ENCODE results near the gene KRTAP9-2.
"Not testable (repeated sequence)": the region's sequence is repeated elsewhere in the genome, so short reads cannot be mapped to it uniquely, and the experiment has no call there.

KRTAP9-2 gene

GRCh38 chr17:41184480-41184961, 41.9 kb upstream of the KRTAP9-2 start, which contains the start of gene KRTAP4-1:
KRTAP4-1 (minus strand) TSS chr17:41184911; CDS start chr17:41184854, 57 bp downstream.
- H3K4me3 ChIP-seq (ENCODE audit: low read length), result no peak within 1 kb of the TSS
- H3K4ac ChIP-seq (ENCODE audit: low read depth, low read length), result no peak within 1 kb of the TSS
- no peak within 1 kb of the TSS for H3K18ac ChIP-seq (ENCODE audit: low read length)
- no CpG with 5 or more reads among the region's 9 CpGs for WGBS (ENCODE audit: extremely low coverage, insufficient coverage, low lambda C conversion rate)
- no peaks in the 10 kb centered on the region for H3K79me2 ChIP-seq (ENCODE audit: control insufficient read depth, insufficient read depth, low read length)
- no peak within 1 kb of the TSS for H3K56ac ChIP-seq (ENCODE audit: low read length)
- no peaks in the 10 kb centered on the region for H3K36me3 ChIP-seq (ENCODE audit: control insufficient read depth, insufficient read depth, low read length)
- no peaks in the 10 kb centered on the region for H3K4me1 ChIP-seq (ENCODE audit: control insufficient read depth, low read depth, low read length)
- H3K27me3 ChIP-seq (ENCODE audit: insufficient read depth, low read length, poor library complexity), result no peaks in the 10 kb centered on the region
- no peak within 1 kb of the TSS for H2BK120ac ChIP-seq (ENCODE audit: low read depth, low read length)
- no peak within 1 kb of the TSS for H2BK15ac ChIP-seq (replicated peaks; ENCODE audit: low read depth)
- H4K5ac ChIP-seq (ENCODE audit: low read length), result no peak within 1 kb of the TSS
- H2BK5ac ChIP-seq (ENCODE audit: low read length), result no peak within 1 kb of the TSS
- no peak within 1 kb of the TSS for H4K8ac ChIP-seq (ENCODE audit: low read depth, low read length)
- no peaks in the 10 kb centered on the region for H3K79me1 ChIP-seq (ENCODE audit: low read length)
- no peak within 1 kb of the TSS for H3K23ac ChIP-seq (ENCODE audit: low read length)
- H3K4me2 ChIP-seq (ENCODE audit: low read length), result no peak within 1 kb of the TSS
- no peak within 1 kb of the TSS for H3K9ac ChIP-seq (ENCODE audit: low read length)
- DNase-seq, result no peak
- no peak within 1 kb of the TSS for H3K27ac ChIP-seq (ENCODE audit: low read depth, low read length)
- no peak within 1 kb of the TSS for H2AK5ac ChIP-seq (ENCODE audit: low read length)

- Histone ChIP-seq H4K8ac (ENCODE audit: low read depth, low read length) (no peak overlapping the region), H2BK15ac (replicated peaks; ENCODE audit: low read depth) (no peak overlapping the region), H2AK5ac (ENCODE audit: low read length) (no peak overlapping the region), H3K4me2 (ENCODE audit: low read length) (no peak overlapping the region), H3K23ac (ENCODE audit: low read length) (no peak overlapping the region), H3K56ac (ENCODE audit: low read length) (no peak overlapping the region), H2BK120ac (ENCODE audit: low read depth, low read length) (no peak overlapping the region), H3K9ac (ENCODE audit: low read length) (no peak overlapping the region), H3K36me3 (ENCODE audit: control insufficient read depth, insufficient read depth, low read length) (no peaks in the 10 kb centered on the region), H4K5ac (ENCODE audit: low read length) (no peak overlapping the region), H3K4me1 (ENCODE audit: control insufficient read depth, low read depth, low read length) (no peaks in the 10 kb centered on the region), H3K27me3 (ENCODE audit: insufficient read depth, low read length, poor library complexity) (no peaks in the 10 kb centered on the region), H2BK5ac (ENCODE audit: low read length) (no peak overlapping the region), H3K4me3 (ENCODE audit: low read length) (no peak overlapping the region), H3K79me1 (ENCODE audit: low read length) (no peaks in the 10 kb centered on the region), H3K79me2 (ENCODE audit: control insufficient read depth, insufficient read depth, low read length) (no peaks in the 10 kb centered on the region), H3K18ac (ENCODE audit: low read length) (no peak overlapping the region), H3K27ac (ENCODE audit: low read depth, low read length) (no peak overlapping the region), H3K4ac (ENCODE audit: low read depth, low read length) (no peak overlapping the region)
- no peak for DNase-seq
- no CpG with 5 or more reads among the region's 1 CpG for WGBS (ENCODE audit: extremely low coverage, insufficient coverage, low lambda C conversion rate)
Observed at GRCh38 chr17:41185001-41185400, 41.4 kb upstream of the KRTAP9-2 start.

GRCh38 chr17:41186872-41187271, 39.6 kb upstream of the KRTAP9-2 start:
- DNase-seq, result no peak
- Histone ChIP-seq H3K79me2 (ENCODE audit: control insufficient read depth, insufficient read depth, low read length) (no peaks in the 10 kb centered on the region), H3K27me3 (ENCODE audit: insufficient read depth, low read length, poor library complexity) (no peaks in the 10 kb centered on the region), H3K9ac (ENCODE audit: low read length) (no peak overlapping the region), H3K4me2 (ENCODE audit: low read length) (no peak overlapping the region), H2BK5ac (ENCODE audit: low read length) (no peak overlapping the region), H3K79me1 (ENCODE audit: low read length) (no peaks in the 10 kb centered on the region), H3K56ac (ENCODE audit: low read length) (no peak overlapping the region), H2BK120ac (ENCODE audit: low read depth, low read length) (no peak overlapping the region), H3K23ac (ENCODE audit: low read length) (no peak overlapping the region), H3K27ac (ENCODE audit: low read depth, low read length) (no peak overlapping the region), H2AK5ac (ENCODE audit: low read length) (no peak overlapping the region), H3K36me3 (ENCODE audit: control insufficient read depth, insufficient read depth, low read length) (no peaks in the 10 kb centered on the region), H4K8ac (ENCODE audit: low read depth, low read length) (no peak overlapping the region), H3K4me3 (ENCODE audit: low read length) (no peak overlapping the region), H3K4ac (ENCODE audit: low read depth, low read length) (no peak overlapping the region), H3K4me1 (ENCODE audit: control insufficient read depth, low read depth, low read length) (no peaks in the 10 kb centered on the region), H4K5ac (ENCODE audit: low read length) (no peak overlapping the region), H2BK15ac (replicated peaks; ENCODE audit: low read depth) (no peak overlapping the region), H3K18ac (ENCODE audit: low read length) (no peak overlapping the region)
- no CpG with 5 or more reads among the region's 2 CpGs for WGBS (ENCODE audit: extremely low coverage, insufficient coverage, low lambda C conversion rate)

DNA sequence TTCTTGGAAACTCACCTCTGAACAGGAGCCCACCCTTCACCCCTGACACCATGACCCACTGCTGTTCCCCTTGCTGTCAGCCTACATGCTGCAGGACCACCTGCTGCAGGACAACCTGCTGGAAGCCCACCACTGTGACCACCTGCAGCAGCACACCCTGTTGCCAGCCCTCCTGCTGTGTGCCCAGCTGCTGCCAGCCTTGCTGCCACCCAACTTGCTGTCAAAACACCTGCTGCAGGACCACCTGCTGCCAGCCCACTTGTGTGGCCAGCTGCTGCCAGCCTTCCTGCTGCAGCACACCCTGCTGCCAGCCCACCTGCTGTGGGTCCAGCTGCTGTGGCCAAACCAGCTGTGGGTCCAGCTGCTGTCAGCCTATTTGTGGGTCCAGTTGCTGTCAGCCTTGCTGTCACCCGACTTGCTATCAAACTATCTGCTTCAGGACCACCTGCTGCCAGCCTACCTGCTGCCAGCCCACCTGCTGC, 36.6 kb upstream of the KRTAP9-2 start, which contains the start of gene KRTAP9-1:
TSS of gene KRTAP9-1 (plus strand) at position 51 of the 482 bp plus-strand sequence. CDS start at position 51, 0 bp downstream.
- not testable (repeated sequence) for H3K36me3 ChIP-seq (ENCODE audit: control insufficient read depth, insufficient read depth, low read length); H3K79me2 ChIP-seq (ENCODE audit: control insufficient read depth, insufficient read depth, low read length); H4K5ac ChIP-seq (ENCODE audit: low read length); H3K4me3 ChIP-seq (ENCODE audit: low read length); H3K18ac ChIP-seq (ENCODE audit: low read length); H3K56ac ChIP-seq (ENCODE audit: low read length); H3K27ac ChIP-seq (ENCODE audit: low read depth, low read length); H2BK5ac ChIP-seq (ENCODE audit: low read length); DNase-seq; H3K4ac ChIP-seq (ENCODE audit: low read depth, low read length); H3K27me3 ChIP-seq (ENCODE audit: insufficient read depth, low read length, poor library complexity); H2BK15ac ChIP-seq (replicated peaks; ENCODE audit: low read depth); H3K79me1 ChIP-seq (ENCODE audit: low read length); H3K4me1 ChIP-seq (ENCODE audit: control insufficient read depth, low read depth, low read length); H4K8ac ChIP-seq (ENCODE audit: low read depth, low read length); H3K23ac ChIP-seq (ENCODE audit: low read length); H3K4me2 ChIP-seq (ENCODE audit: low read length); H2BK120ac ChIP-seq (ENCODE audit: low read depth, low read length); H3K9ac ChIP-seq (ENCODE audit: low read length); H2AK5ac ChIP-seq (ENCODE audit: low read length)
- no CpG with 5 or more reads among the region's 1 CpG for WGBS (ENCODE audit: extremely low coverage, insufficient coverage, low lambda C conversion rate)

DNA sequence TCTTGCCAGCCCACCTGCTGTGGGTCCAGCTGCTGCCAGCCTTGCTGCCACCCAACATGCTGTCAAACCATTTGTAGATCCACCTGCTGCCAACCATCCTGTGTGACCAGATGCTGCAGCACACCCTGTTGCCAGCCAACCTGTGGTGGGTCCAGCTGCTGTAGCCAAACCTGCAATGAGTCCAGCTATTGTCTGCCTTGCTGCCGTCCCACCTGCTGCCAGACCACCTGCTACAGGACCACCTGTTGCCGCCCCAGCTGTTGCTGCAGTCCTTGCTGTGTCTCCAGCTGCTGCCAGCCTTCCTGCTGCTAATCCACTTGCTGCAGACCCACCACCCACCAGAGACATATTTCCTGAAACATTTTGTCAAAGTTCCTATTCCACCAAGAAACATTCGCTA, 36.1 kb upstream of the KRTAP9-2 start:
- no peak overlapping the region for H3K23ac ChIP-seq (ENCODE audit: low read length)
- H3K79me2 ChIP-seq (ENCODE audit: control insufficient read depth, insufficient read depth, low read length), result no peaks in the 10 kb centered on the region
- no peaks in the 10 kb centered on the region for H3K79me1 ChIP-seq (ENCODE audit: low read length)
- no peak overlapping the region for H3K4me2 ChIP-seq (ENCODE audit: low read length)
- no peak overlapping the region for H2AK5ac ChIP-seq (ENCODE audit: low read length)
- H3K4ac ChIP-seq (ENCODE audit: low read depth, low read length), result no peak overlapping the region
- no peak for DNase-seq
- no peak overlapping the region for H2BK120ac ChIP-seq (ENCODE audit: low read depth, low read length)
- H3K9ac ChIP-seq (ENCODE audit: low read length), result no peak overlapping the region
- no peaks in the 10 kb centered on the region for H3K27me3 ChIP-seq (ENCODE audit: insufficient read depth, low read length, poor library complexity)
- H3K36me3 ChIP-seq (ENCODE audit: control insufficient read depth, insufficient read depth, low read length), result no peaks in the 10 kb centered on the region
- no peak overlapping the region for H4K8ac ChIP-seq (ENCODE audit: low read depth, low read length)
- no peak overlapping the region for H2BK5ac ChIP-seq (ENCODE audit: low read length)
- H3K4me1 ChIP-seq (ENCODE audit: control insufficient read depth, low read depth, low read length), result no peaks in the 10 kb centered on the region
- no peak overlapping the region for H2BK15ac ChIP-seq (replicated peaks; ENCODE audit: low read depth)
- no peak overlapping the region for H3K27ac ChIP-seq (ENCODE audit: low read depth, low read length)
- no peak overlapping the region for H3K56ac ChIP-seq (ENCODE audit: low read length)
- no peak overlapping the region for H3K18ac ChIP-seq (ENCODE audit: low read length)
- no CpG with 5 or more reads among the region's 3 CpGs for WGBS (ENCODE audit: extremely low coverage, insufficient coverage, low lambda C conversion rate)
- no peak overlapping the region for H4K5ac ChIP-seq (ENCODE audit: low read length)
- no peak overlapping the region for H3K4me3 ChIP-seq (ENCODE audit: low read length)

- H3K79me2 ChIP-seq (ENCODE audit: control insufficient read depth, insufficient read depth, low read length), result no peaks in the 10 kb centered on the region
- no peak overlapping the region for H2AK5ac ChIP-seq (ENCODE audit: low read length)
- H3K27ac ChIP-seq (ENCODE audit: low read depth, low read length), result no peak overlapping the region
- no peak overlapping the region for H2BK5ac ChIP-seq (ENCODE audit: low read length)
- no peak overlapping the region for H3K9ac ChIP-seq (ENCODE audit: low read length)
- H3K36me3 ChIP-seq (ENCODE audit: control insufficient read depth, insufficient read depth, low read length), result no peaks in the 10 kb centered on the region
- no peak overlapping the region for H2BK120ac ChIP-seq (ENCODE audit: low read depth, low read length)
- H3K79me1 ChIP-seq (ENCODE audit: low read length), result no peaks in the 10 kb centered on the region
- no peak overlapping the region for H3K4me2 ChIP-seq (ENCODE audit: low read length)
- H3K27me3 ChIP-seq (ENCODE audit: insufficient read depth, low read length, poor library complexity), result no peaks in the 10 kb centered on the region
- DNase-seq, result no peak
- H3K56ac ChIP-seq (ENCODE audit: low read length), result no peak overlapping the region
- H3K18ac ChIP-seq (ENCODE audit: low read length), result no peak overlapping the region
- no peak overlapping the region for H4K8ac ChIP-seq (ENCODE audit: low read depth, low read length)
- H2BK15ac ChIP-seq (replicated peaks; ENCODE audit: low read depth), result no peak overlapping the region
- H4K5ac ChIP-seq (ENCODE audit: low read length), result no peak overlapping the region
- H3K4me1 ChIP-seq (ENCODE audit: control insufficient read depth, low read depth, low read length), result no peaks in the 10 kb centered on the region
- WGBS (ENCODE audit: extremely low coverage, insufficient coverage, low lambda C conversion rate), result no CpG with 5 or more reads among the region's 1 CpG
- H3K4me3 ChIP-seq (ENCODE audit: low read length), result no peak overlapping the region
- no peak overlapping the region for H3K4ac ChIP-seq (ENCODE audit: low read depth, low read length)
- no peak overlapping the region for H3K23ac ChIP-seq (ENCODE audit: low read length)
Observed at GRCh38 chr17:41196068-41196467, 30.4 kb upstream of the KRTAP9-2 start.

Data from mesendoderm (in vitro differentiated cells).